HepG2 (cell line): ENCODE results near the gene IRF2BPL. TPM values are rescaled to one million over a fixed set of nuclear protein-coding genes. Genes with fewer than 3 reads are reported as not detected.

ENCODE experiments used
- AGO1 ChIP-seq: fragments of 200-400 bp; formaldehyde crosslinking; IDR thresholded peaks from 2 replicates; pipeline ENCODE4 v1.6.1; 2017; ENCODE audit warnings: mild to moderate bottlenecking, low read depth, low read length, moderate library complexity; ENCODE audit not compliant: poor library complexity, severe bottlenecking
- AKNA ChIP-seq: sonication (generic); formaldehyde crosslinking; IDR thresholded peaks from 2 replicates; pipeline ENCODE4 v1.4.0; 2020; ENCODE audit warnings: missing genetic modification reagents, borderline replicate concordance
- HOXA5 ChIP-seq: sonication (generic); formaldehyde crosslinking; IDR thresholded peaks from 2 replicates; pipeline ENCODE4 v1.4.0; 2020; ENCODE audit warnings: missing genetic modification reagents
- ISL2 ChIP-seq: sonication (generic); formaldehyde crosslinking; IDR thresholded peaks from 2 replicates; pipeline ENCODE4 v1.5.0; 2020; ENCODE audit warnings: missing genetic modification reagents
- MIER3 ChIP-seq: IDR thresholded peaks from 2 replicates; pipeline ENCODE4 v1.6.1; 2016; ENCODE audit warnings: missing compliant biosample characterization, borderline replicate concordance
- PHF21A ChIP-seq: sonication (generic); formaldehyde crosslinking; IDR thresholded peaks from 2 replicates; pipeline ENCODE4 v1.5.0; 2020; ENCODE audit warnings: mild to moderate bottlenecking, missing genetic modification reagents
- SP4 ChIP-seq: sonication (generic); formaldehyde crosslinking; IDR thresholded peaks from 2 replicates; pipeline ENCODE4 v1.8.1; 2023; ENCODE audit warnings: mild to moderate bottlenecking, missing genetic modification reagents
- ZBED4 ChIP-seq: sonication (generic); formaldehyde crosslinking; IDR thresholded peaks from 2 replicates; pipeline ENCODE4 v1.4.0; 2020; ENCODE audit warnings: missing genetic modification reagents, borderline replicate concordance
- ZFP1 ChIP-seq: IDR thresholded peaks from 2 replicates; pipeline ENCODE4 v1.6.1; 2016
- ZNF709 ChIP-seq: sonication (generic); formaldehyde crosslinking; IDR thresholded peaks from 2 replicates; pipeline ENCODE4 v1.5.0; 2020; ENCODE audit warnings: mild to moderate bottlenecking, missing genetic modification reagents
- polyA plus RNA-seq, 8 experiments: library from polyadenylated mRNA; depleted of rRNA in 3 of 8; stranded (reverse) in 7 of 8; unstranded in 1 of 8; fragments of >200 nt; fragmentation: Illumina TruSeq in 4 of 8; extraction: Trizol in 4 of 8; gene quantifications; 2 replicates each; pipeline versions ENCODE4 v1.2.1 to v1.2.3, GENCODE V29; 2011 to 2016; ENCODE audit warnings: low read depth in 4 of 8, missing spikeins in 1 of 8, mixed read lengths in 1 of 8; ENCODE audit not compliant: insufficient read depth in 1 of 8
- total RNA-seq, 5 experiments: library from RNA; depleted of rRNA; stranded (reverse); fragments of >200 nt; fragmentation: Illumina TruSeq; extraction: Trizol; gene quantifications; 2 replicates each; pipeline ENCODE4 v1.2.3, GENCODE V29; 2016; ENCODE audit warnings: low read depth in 1 of 5
- TF ChIP-seq, protein P1 (sequence below): sonication (generic); formaldehyde crosslinking; IDR thresholded peaks from 2 replicates; pipeline ENCODE4 v1.5.1; 2020; ENCODE audit warnings: mild to moderate bottlenecking, missing genetic modification reagents, borderline replicate concordance

IRF2BPL gene
- total and polyA plus RNA-seq, 2 of the 13 experiments (the other 11 are each of a cell fraction or from before 2014, with no cell fraction given): 6.6 to 8.4 TPM

- no peak for TF ChIP-seq AKNA (CRISPR knock-in tag)
- no peak for TF ChIP-seq AGO1
- TF ChIP-seq HOXA5 (CRISPR knock-in tag): 0 out of 2 replicates have a peak, but pooled peaks have one; percentile 10
- no peak; the same call in 1 of the 2 replicates for TF ChIP-seq SP4 (CRISPR knock-in tag)
- TF ChIP-seq ISL2 (CRISPR knock-in tag): peak; percentile 55; the same call in 1 of the 2 replicates
- TF ChIP-seq ZFP1 (CRISPR knock-in tag): no peak
- TF ChIP-seq PHF21A (CRISPR knock-in tag): peak; percentile 95; the same call in 1 of the 2 replicates
- TF ChIP-seq ZNF709 (CRISPR knock-in tag): 0 out of 2 replicates have a peak, but pooled peaks have one; percentile 52
- 0 out of 2 replicates have a peak, but pooled peaks have one; percentile 11 for TF ChIP-seq ZBED4 (CRISPR knock-in tag)
- TF ChIP-seq MIER3 (CRISPR knock-in tag): no peak
- TF ChIP-seq, protein P1, sequence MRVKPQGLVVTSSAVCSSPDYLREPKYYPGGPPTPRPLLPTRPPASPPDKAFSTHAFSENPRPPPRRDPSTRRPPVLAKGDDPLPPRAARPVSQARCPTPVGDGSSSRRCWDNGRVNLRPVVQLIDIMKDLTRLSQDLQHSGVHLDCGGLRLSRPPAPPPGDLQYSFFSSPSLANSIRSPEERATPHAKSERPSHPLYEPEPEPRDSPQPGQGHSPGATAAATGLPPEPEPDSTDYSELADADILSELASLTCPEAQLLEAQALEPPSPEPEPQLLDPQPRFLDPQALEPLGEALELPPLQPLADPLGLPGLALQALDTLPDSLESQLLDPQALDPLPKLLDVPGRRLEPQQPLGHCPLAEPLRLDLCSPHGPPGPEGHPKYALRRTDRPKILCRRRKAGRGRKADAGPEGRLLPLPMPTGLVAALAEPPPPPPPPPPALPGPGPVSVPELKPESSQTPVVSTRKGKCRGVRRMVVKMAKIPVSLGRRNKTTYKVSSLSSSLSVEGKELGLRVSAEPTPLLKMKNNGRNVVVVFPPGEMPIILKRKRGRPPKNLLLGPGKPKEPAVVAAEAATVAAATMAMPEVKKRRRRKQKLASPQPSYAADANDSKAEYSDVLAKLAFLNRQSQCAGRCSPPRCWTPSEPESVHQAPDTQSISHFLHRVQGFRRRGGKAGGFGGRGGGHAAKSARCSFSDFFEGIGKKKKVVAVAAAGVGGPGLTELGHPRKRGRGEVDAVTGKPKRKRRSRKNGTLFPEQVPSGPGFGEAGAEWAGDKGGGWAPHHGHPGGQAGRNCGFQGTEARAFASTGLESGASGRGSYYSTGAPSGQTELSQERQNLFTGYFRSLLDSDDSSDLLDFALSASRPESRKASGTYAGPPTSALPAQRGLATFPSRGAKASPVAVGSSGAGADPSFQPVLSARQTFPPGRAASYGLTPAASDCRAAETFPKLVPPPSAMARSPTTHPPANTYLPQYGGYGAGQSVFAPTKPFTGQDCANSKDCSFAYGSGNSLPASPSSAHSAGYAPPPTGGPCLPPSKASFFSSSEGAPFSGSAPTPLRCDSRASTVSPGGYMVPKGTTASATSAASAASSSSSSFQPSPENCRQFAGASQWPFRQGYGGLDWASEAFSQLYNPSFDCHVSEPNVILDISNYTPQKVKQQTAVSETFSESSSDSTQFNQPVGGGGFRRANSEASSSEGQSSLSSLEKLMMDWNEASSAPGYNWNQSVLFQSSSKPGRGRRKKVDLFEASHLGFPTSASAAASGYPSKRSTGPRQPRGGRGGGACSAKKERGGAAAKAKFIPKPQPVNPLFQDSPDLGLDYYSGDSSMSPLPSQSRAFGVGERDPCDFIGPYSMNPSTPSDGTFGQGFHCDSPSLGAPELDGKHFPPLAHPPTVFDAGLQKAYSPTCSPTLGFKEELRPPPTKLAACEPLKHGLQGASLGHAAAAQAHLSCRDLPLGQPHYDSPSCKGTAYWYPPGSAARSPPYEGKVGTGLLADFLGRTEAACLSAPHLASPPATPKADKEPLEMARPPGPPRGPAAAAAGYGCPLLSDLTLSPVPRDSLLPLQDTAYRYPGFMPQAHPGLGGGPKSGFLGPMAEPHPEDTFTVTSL (CRISPR knock-in tag): 0 out of 2 replicates have a peak, but pooled peaks have one; percentile 12
Measured at GRCh38 chr14:77032844-77033621, 4.5 kb upstream of the IRF2BPL start (continued).
